Left lung (tissue), 10 donors: ENCODE results near the gene CCDC92. TPM values are rescaled to one million over a fixed set of nuclear protein-coding genes. Genes with fewer than 3 reads are reported as not detected.

Source experiments
- ATAC-seq: fragments of 200-7000 bp; cut with Tn5 transposase; one replicate; pipeline ENCODE4 v1.9.1; 2020; ENCODE audit warnings: moderate library complexity
- DNase-seq, 4 donors: peaks; one replicate each; pipeline ENCODE4 v3.0.0-alpha.2; 2013 to 2020
- H3K27ac ChIP-seq, 2 donors: fragments of 200-600 bp; sonication (generic) in 1 of 2; one replicate each; pipeline versions ENCODE4 v1.5.0 to v1.8.0; 2020 to 2021
- H3K27me3 ChIP-seq, 2 donors: fragments of 200-600 bp; sonication (generic) in 1 of 2; one replicate each; pipeline versions ENCODE4 v1.5.0 to v1.8.0; 2020 to 2021
- H3K36me3 ChIP-seq, 2 donors: fragments of 200-600 bp; sonication (generic) in 1 of 2; one replicate each; pipeline versions ENCODE4 v1.5.0 to v1.8.0; 2020 to 2021
- H3K4me1 ChIP-seq, 2 donors: fragments of 200-600 bp; one replicate each; pipeline ENCODE4 v1.8.0; 2021
- H3K4me3 ChIP-seq, 2 donors: fragments of 200-600 bp; sonication (generic) in 1 of 2; one replicate each; pipeline versions ENCODE4 v1.5.0 to v1.8.0; 2020 to 2021; ENCODE audit warnings: mild to moderate bottlenecking in 1 of 2
- H3K9me3 ChIP-seq, 2 donors: fragments of 200-600 bp; sonication (generic) in 1 of 2; one replicate each; pipeline versions ENCODE4 v1.5.0 to v1.8.0; 2020 to 2021
- CTCF ChIP-seq, 2 donors: fragments of 200-600 bp; sonication (generic) in 1 of 2; IDR thresholded peaks; one replicate each; pipeline versions ENCODE4 v1.5.0 to v1.8.0; 2021; ENCODE audit warnings: antibody characterized with exemption in 2 of 2
- intact Hi-C, 2 donors: fragments of 100-400 bp; cut with DNase I; formaldehyde crosslinking; loops; one replicate each; pipeline versions ENCODE4 v1.11.2 to v1.14.2; 2022
- polyA plus RNA-seq, 6 donors: library from polyadenylated mRNA; unstranded; fragments of 120-200 nt; gene quantifications; one replicate each; pipeline ENCODE4 v1.2.1, GENCODE V29; 2013; ENCODE audit not compliant: insufficient read length in 6 of 6
- total RNA-seq, 2 donors: library from RNA; stranded (reverse); fragmentation: NEBNext Ultra II Directional; extraction: Animal tissue kit (Norgen Biotek cat#: 25700); gene quantifications; one replicate each; pipeline ENCODE4 v1.2.1, GENCODE V29; 2021
- donor health status: DM: no; HTN: yes; CAD: no.
- donor health status: DM: no; HTN: no; CAD: no.

The CCDC92 gene
- total and polyA plus RNA-seq, 8 donors, result 40.2 to 68.7 (median 58.1) TPM

GRCh38 chr12:123957196-123957595 is 15.4 kb downstream of the CCDC92 start:
- H3K4me1 ChIP-seq, result peaks cover 5% of the 10 kb centered on the region in 2 donors
- TF ChIP-seq CTCF (IDR thresholded peaks at IDR 0.05), result no peak
- H3K27ac ChIP-seq, result no peak overlapping the region
- H3K4me3 ChIP-seq, result no peak overlapping the region
- no peak for DNase-seq
- no peaks in the 10 kb centered on the region for H3K27me3 ChIP-seq
- ATAC-seq, result no peak
- no peaks in the 10 kb centered on the region for H3K9me3 ChIP-seq
- intact Hi-C loops, result no loop called here
- H3K36me3 ChIP-seq, result no peaks in the 10 kb centered on the region

DNA sequence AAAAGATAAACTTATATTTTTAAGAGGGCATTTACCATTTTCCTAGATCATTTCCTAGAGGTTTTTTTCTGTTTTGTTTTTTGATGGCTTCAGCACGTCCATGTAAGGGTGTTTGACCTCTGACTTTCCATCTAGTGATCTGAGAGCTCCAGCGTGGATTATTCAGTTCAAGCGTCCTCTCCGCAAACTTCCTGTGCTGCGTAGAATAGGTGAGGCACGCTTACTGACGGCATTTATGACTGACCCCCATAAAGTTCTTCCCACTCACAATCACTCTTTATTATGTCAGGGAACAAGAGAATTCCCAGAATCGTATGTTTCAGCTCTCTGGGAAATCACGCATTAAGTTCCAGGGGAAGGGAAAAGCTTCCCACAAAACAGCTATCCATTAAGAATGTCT is 16.4 kb downstream of the CCDC92 start:
- no peaks in the 10 kb centered on the region for H3K36me3 ChIP-seq

GRCh38 chr12:123954647-123955350 is 17.8 kb downstream of the CCDC92 start:
- intact Hi-C loops, result no loop called here
- Histone ChIP-seq H3K36me3 (no peaks in the 10 kb centered on the region), H3K27me3 (no peaks in the 10 kb centered on the region), H3K27ac (no peak overlapping the region), H3K4me1 (peaks cover 9 to 10% of the 10 kb centered on the region in 2 donors), H3K9me3 (no peaks in the 10 kb centered on the region), H3K4me3 (no peak overlapping the region)
- DNase-seq (no peak), ATAC-seq (no peak)
- TF ChIP-seq CTCF (IDR thresholded peaks at IDR 0.05), result no peak

More for the DNA sequence above, 16.4 kb downstream of the CCDC92 start:
- no peak for TF ChIP-seq CTCF (IDR thresholded peaks at IDR 0.05)
- H3K4me1 ChIP-seq, result peaks cover 9 to 10% of the 10 kb centered on the region in 2 donors
- ATAC-seq (no peak), DNase-seq (no peak)
- intact Hi-C loops, result no loop called here
- no peak overlapping the region for H3K4me3 ChIP-seq
- H3K9me3 ChIP-seq, result no peaks in the 10 kb centered on the region
- H3K27me3 ChIP-seq, result no peaks in the 10 kb centered on the region
- H3K27ac ChIP-seq, result no peak overlapping the region

DNA sequence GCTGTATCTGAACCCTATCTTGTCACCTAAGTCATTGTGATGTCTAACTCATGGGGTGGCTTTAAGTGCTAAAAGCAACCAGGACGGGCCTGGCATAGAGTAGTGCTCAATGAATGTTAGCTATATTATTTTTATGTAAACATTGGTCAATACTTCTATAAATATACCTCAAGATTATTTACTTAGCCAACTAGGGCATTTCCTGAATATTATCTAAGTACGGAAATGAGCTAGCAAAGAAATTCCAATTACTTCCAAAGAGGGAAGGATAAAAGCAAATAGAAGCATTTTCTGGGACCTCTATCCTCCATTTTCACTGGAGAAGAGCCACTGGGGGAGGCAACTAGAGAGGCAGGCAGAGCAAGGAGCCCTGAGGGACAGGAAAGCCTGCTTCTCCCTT is 20.6 kb downstream of the CCDC92 start:
- no peak for TF ChIP-seq CTCF (IDR thresholded peaks at IDR 0.05)
- H3K36me3 ChIP-seq, result no peaks in the 10 kb centered on the region
- H3K27ac ChIP-seq, result peak overlapping the region; percentile 1 to 42
- H3K4me1 ChIP-seq, result peaks cover 9 to 10% of the 10 kb centered on the region in 2 donors
- DNase-seq (peak in 1 of 4 donors; percentile 24), ATAC-seq (peak; percentile 87)
- intact Hi-C loops, result no loop called here
- H3K9me3 ChIP-seq, result no peaks in the 10 kb centered on the region
- no peaks in the 10 kb centered on the region for H3K27me3 ChIP-seq
- H3K4me3 ChIP-seq, result no peak overlapping the region

DNA sequence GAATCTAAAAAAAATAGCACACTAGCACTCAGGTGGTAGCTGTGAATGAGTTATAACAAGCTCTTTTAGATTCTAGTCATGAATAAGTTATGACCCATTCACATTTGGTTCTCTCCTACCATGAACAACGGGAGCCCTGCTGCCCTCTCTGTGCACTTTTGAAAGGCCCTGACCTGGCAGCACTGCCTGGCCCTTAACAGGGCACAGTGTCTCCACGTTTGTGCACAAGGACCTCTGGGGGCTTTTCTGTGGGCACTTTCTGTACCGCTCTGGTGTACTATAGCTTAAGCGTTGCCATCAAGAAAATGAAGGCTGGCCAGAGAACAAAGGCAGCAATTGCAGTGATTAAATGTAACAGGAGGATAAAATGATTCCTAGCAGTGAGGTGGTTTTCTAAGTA is 21.2 kb downstream of the CCDC92 start:
- Histone ChIP-seq H3K4me1 (peaks cover 10 to 11% of the 10 kb centered on the region in 2 donors), H3K27me3 (no peaks in the 10 kb centered on the region), H3K4me3 (no peak overlapping the region), H3K9me3 (no peaks in the 10 kb centered on the region), H3K36me3 (no peaks in the 10 kb centered on the region), H3K27ac (peak overlapping the region in 1 of 2 donors; percentile 42)
- ATAC-seq (no peak), DNase-seq (no peak)
- no peak for TF ChIP-seq CTCF (IDR thresholded peaks at IDR 0.05)
- intact Hi-C loops, result no loop called here
